Tongue (tissue), 2 donors: ENCODE data around the gene SAMD15. TPM values are rescaled to one million over a fixed set of nuclear protein-coding genes. Genes with fewer than 3 reads are reported as not detected.
"Not testable (repeated sequence)": the region's sequence is repeated elsewhere in the genome, so short reads cannot be mapped to it uniquely, and the experiment has no call there.

Source experiments
- DNase-seq: peaks from one replicate; pipeline ENCODE4 v3.0.0-alpha.2; 2015
- total RNA-seq: library from RNA; depleted of rRNA; stranded (reverse); fragments of >200 nt; gene quantifications from one replicate; pipeline ENCODE4 v1.2.3, GENCODE V29; 2014

The SAMD15 gene
- total RNA-seq: 0.51 TPM

DNA sequence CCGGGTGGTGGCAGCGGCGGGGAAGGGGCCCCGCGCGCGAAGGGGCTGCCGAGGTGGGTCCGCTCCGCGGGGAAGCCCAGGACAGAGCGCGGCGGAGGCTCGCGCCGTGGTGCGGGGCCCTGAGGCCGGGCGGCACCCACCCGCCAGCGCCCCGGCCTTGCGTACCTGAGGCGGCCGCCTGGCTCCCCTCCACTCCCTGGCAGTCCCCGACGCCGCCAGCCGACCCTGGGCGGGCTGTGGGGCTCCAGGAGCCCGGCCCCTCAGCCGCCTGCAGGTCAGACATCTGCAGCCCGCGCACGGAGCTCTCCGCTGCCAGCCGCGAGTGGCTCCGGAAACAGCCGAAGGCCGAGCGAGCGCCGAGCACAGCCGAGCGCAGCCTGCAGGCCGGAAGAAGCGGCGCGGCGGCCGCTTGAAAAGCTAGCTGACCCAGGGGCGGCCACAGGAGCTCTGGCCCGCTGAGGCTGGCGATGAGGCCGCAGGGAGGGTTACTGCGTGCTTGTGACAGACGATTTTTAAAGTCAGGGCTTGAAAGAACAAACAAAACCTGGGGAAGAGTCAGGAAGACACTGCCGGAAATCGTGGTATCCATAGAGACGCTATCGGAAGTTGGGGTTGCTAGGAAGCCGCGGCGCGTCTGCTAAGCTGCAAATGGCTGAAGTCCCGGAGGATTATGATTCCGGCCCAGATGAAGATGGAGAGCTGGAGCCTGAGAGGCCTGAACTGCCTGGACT, at the start of gene SAMD15, which contains the start of gene TMED8:
SAMD15 (plus strand) TSS at position 609 of the 731 bp plus-strand sequence; CDS start at position 649, 40 bp downstream.
TMED8 (minus strand) TSS at position 324 of the 731 bp plus-strand sequence; CDS start at position 283, 41 bp downstream.
- peak; percentile 93 for DNase-seq

- no peak for DNase-seq
Observed at GRCh38 chr14:77329872-77330271, 47.3 kb upstream of the SAMD15 start.

GRCh38 chr14:77335576-77335975, 41.6 kb upstream of the SAMD15 start:
- no peak for DNase-seq

DNA sequence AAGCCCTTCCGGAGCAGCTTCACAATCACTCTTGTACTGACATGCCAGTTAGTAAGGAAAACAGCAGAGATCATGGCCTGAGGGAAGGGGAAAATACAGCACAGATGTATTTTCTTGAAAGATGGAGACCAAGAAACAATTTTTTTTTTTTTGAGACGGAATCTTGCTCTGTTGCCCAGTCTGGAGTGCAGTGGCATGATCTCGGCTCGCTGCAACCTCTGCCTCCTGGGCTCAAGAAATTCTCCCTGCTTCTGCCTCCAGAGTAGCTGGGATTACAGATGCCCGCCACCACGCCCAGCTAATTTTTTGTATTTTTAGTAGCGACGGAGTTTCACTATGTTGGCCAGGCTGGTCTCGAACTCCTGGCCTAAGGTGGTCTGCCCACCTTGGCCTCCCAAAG, 39.9 kb upstream of the SAMD15 start:
- DNase-seq: not testable (repeated sequence)

DNA sequence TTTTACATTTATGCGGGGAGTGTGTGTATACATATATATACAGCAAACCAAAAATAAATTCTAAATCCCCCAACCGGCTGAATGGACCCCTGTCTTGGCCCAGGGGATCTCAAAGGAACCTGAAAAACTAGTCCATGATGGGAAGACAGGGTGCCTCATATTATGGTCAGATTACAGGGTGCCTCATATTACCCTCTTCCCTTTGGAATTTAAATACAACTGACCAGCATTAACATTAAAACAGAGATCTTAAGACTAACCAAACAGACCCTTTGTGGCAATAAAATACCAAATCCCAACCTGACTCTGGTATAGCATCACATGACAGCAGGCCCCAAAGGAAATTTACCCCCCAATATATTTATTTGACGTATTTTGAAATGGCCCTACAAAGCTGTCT, 39.3 kb upstream of the SAMD15 start:
- no peak for DNase-seq

DNA sequence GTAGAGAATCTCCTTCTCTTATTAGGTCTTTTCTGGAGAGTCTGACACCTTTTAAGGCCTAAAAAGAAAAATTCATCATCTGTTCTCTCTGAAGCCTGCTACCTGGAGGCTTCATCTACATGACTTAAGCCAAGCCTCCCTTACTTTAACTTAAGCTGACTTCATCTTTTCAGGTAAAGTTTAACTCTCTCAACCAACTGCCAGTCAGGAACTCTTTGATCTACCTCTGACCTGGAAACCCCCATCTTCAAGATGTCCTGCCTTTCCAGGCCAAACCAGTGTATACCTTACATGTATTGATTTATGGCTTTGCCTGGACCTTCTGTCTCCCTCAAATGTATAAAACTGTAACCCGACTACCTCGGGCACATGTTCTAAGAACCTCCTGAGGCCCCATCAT, 38.9 kb upstream of the SAMD15 start:
- DNase-seq: no peak

- DNase-seq: no peak
Observed at GRCh38 chr14:77339407-77339806, 37.8 kb upstream of the SAMD15 start.

DNA sequence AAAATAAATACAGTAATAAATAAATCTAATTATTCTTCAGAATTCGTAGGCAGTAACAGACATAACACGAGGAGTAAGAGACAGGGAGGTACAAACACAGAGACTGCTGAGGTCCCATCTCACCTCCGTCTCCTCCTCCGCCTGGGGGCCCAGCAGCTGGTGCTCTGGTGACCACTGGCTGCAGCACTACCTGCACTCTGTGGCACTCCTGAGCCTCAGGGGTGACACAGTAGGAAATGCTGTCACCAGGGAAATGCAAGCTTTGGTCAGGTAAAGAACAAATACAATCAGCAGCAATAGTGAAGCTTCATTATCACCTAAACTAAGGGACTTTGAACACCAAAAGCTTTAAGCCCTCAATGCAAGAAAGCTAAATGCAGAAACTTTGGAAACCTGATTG, 36.8 kb upstream of the SAMD15 start:
- no peak for DNase-seq

DNA sequence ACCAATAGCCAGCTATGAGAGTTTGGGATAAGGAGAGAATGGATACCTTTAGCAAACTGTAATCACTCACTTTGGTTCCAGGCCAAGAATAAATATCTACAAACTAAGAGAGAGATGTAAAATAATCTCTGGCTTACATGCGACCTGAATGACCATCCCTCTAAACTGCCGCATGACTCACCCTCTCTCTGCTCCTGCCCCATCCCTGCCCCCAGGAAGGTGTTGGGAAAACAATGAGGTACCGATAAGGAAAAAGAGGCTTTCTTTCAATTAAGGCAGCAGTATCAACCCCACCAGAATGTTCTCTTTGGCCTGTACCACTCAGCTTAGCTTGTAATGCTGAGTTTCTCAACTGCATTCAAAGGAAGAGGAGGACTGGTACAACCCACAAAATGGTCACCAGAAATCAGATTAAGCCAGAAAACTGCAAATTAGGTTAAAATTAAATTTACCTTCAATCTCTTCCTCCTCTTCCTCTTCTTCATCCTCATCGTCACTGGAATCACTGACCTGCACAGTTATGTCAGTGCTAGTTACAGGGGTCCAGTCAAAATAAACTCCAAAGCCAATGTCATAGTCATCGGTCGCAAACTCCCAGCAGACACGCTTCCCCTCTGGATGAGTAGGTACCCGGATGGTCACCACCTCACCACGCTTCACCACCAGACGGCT, 34.3 kb upstream of the SAMD15 start:
- DNase-seq: no peak

GRCh38 chr14:77343662-77344061, 33.5 kb upstream of the SAMD15 start:
- no peak for DNase-seq

DNA sequence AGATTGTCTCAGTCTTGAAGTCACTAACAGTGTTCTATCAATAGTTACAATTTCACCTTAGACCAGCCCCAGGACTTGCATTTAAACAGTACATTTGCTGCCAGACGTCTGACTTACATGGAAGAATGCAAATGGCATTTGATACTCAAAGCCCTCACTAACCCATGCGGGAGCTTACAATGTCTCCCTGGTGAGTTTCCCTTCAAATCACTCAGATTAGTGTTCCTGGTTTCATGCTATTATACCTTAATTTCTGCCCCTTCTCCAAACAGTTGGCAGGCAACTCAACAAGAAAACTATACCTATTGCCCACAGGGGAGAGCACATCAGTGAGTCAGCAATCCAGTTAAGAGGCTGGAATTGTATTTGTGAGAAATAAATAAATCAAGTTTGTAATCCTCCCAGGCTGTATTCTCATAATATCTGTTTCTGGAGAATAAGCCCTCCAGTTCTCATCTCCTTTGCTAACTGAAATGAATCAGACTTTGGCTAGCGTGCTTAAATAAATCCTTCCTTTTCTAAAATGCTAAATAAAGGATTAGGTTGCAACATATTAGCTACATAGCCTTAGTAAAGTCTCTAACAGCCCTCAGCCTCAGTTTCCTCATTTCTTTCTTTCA, 32.7 kb upstream of the SAMD15 start:
- DNase-seq: no peak

GRCh38 chr14:77346495-77346894, 30.7 kb upstream of the SAMD15 start:
- no peak for DNase-seq

- no peak for DNase-seq
Observed at GRCh38 chr14:77347751-77348150, 29.4 kb upstream of the SAMD15 start.

GRCh38 chr14:77353469-77354141, 23.6 kb upstream of the SAMD15 start:
- DNase-seq: no peak

DNA sequence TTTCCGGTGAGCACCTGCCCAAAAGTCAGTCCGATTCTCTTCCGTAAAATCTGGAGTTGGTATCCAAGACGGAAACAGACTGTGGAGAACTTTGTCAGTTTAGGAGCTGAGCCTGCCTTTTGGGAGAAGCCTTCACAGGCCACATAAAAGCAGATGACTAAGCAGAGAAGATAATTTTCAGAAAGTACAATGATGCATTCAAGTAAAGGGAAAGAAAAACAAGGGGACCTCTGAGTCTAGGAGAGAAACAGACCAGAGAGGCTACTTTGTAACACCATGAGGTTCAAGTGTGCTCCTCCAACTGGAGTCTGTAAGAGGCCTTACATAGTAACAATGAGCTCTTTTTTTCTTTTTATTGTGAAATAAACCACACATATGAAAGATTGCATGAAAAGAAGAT, 21.4 kb upstream of the SAMD15 start:
- DNase-seq: no peak

DNA sequence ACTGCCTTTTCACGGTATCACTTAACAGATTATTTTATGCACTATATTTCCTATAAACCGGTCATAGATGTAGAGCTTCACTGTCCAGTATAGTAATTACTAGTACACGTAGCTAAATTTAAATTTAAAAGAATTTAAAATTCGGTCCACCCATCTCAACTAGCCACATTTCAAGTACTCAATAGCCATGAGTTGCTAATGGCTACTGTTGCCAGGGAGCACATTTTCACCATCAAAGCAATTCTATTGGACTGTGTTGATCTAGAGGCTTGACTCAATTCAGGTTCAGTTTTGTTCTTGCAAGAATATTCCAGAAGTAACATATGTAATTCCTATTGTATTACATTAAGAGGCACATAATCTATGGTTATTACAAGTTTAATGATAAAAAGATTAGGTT, 20.3 kb upstream of the SAMD15 start:
- DNase-seq: no peak

GRCh38 chr14:77359626-77360025, 17.6 kb upstream of the SAMD15 start:
- DNase-seq: no peak

DNA sequence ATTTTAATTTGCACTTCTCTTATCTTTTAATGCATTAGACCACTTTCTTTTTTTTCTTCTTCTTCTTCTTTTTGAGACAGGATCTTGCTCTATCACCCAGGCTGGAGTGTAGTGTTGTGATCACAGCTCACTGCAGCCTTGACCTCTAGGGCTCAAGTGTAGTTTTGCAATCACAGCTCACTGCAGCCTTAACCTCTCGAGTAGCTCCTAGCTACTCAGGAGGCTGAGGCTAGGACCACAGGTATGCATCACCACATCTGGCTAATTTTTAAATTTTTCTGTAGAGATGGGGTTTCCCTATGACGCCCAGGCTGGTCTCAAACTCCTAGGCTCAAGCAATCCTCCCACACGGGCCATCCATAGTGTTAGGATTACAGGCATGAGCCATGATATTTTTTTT, 13.0 kb upstream of the SAMD15 start:
- DNase-seq: no peak

DNA sequence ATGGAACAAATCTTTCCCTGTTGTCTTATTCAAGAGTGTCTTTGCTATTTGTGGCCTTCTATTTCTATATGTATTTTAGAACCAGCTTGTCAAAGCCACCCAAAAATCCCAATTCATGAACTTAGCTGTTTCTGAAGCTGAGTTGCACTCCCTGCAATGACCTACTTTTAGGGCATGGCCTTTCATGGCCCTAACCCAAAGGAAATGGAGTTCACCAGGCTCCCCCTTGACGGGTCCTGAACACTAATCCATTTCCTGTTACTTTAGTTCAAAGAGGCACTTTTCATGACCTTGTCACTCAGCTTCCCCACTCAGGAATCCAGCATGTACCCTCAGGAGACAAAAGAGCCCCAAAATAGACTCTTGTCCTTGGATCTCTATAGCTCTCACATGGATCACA, 7.9 kb upstream of the SAMD15 start:
- DNase-seq: no peak

- no peak for DNase-seq
Observed at GRCh38 chr14:77372304-77372841, 4.8 kb upstream of the SAMD15 start.

- DNase-seq: no peak
Observed at GRCh38 chr14:77375164-77375950, 1.8 kb upstream of the SAMD15 start.
